HepG2 (cell line): ENCODE data around the gene SACS. TPM values are rescaled to one million over a fixed set of nuclear protein-coding genes. Genes with fewer than 3 reads are reported as not detected.

ENCODE experiments used
- ZZZ3 ChIP-seq: sonication (generic); formaldehyde crosslinking; IDR thresholded peaks from 2 replicates; pipeline ENCODE4 v1.4.0; 2020; ENCODE audit warnings: missing genetic modification reagents, mild to moderate bottlenecking, borderline replicate concordance
- polyA plus RNA-seq, 8 experiments: library from polyadenylated mRNA; depleted of rRNA in 3 of 8; stranded (reverse) in 7 of 8; unstranded in 1 of 8; fragments of >200 nt; fragmentation: Illumina TruSeq in 4 of 8; extraction: Trizol in 4 of 8; gene quantifications; 2 replicates each; pipeline versions ENCODE4 v1.2.1 to v1.2.3, GENCODE V29; 2011 to 2016; ENCODE audit warnings: low read depth in 4 of 8, missing spikeins in 1 of 8, mixed read lengths in 1 of 8; ENCODE audit not compliant: insufficient read depth in 1 of 8
- total RNA-seq, 5 experiments: library from RNA; depleted of rRNA; stranded (reverse); fragments of >200 nt; fragmentation: Illumina TruSeq; extraction: Trizol; gene quantifications; 2 replicates each; pipeline ENCODE4 v1.2.3, GENCODE V29; 2016; ENCODE audit warnings: low read depth in 1 of 5
- TF ChIP-seq, protein P1 (sequence below): sonication (generic); formaldehyde crosslinking; IDR thresholded peaks from 2 replicates; pipeline ENCODE4 v1.5.0; 2020; ENCODE audit warnings: mild to moderate bottlenecking, missing genetic modification reagents, borderline replicate concordance
- TF ChIP-seq, protein P2 (sequence below), 2 experiments: sonication (generic) in 1 of 2; formaldehyde crosslinking in 1 of 2; IDR thresholded peaks; 2 replicates each; pipeline versions ENCODE4 v1.5.1 to v1.6.1; 2011 to 2020; ENCODE audit warnings: borderline replicate concordance in 1 of 2, low read depth in 1 of 2, low read length in 1 of 2, mild to moderate bottlenecking in 1 of 2, missing genetic modification reagents in 1 of 2, moderate library complexity in 1 of 2

Gene SACS
- total and polyA plus RNA-seq, 2 of the 13 experiments (the other 11 are each of a cell fraction or from before 2014, with no cell fraction given): 4.0 to 15.7 TPM

DNA sequence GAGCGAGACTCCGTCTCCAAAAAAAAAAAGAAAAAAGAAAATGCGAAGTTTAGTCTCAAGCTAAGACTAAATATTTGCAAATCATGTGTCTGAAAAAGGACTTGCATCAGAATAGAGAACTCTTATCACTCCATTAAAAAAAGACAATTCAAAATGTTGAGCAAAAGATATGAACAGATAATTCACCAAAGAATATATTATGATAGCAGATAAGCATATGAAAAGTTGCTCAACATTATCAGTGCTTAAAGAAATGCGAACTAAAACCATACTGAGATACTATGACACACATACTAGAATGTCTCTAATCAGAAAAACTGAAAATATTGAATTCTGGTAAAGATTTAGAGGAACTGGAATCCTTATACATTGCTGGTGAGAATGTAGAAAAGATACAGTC lies 38.7 kb upstream of the SACS start (continued):
- TF ChIP-seq, protein P1, sequence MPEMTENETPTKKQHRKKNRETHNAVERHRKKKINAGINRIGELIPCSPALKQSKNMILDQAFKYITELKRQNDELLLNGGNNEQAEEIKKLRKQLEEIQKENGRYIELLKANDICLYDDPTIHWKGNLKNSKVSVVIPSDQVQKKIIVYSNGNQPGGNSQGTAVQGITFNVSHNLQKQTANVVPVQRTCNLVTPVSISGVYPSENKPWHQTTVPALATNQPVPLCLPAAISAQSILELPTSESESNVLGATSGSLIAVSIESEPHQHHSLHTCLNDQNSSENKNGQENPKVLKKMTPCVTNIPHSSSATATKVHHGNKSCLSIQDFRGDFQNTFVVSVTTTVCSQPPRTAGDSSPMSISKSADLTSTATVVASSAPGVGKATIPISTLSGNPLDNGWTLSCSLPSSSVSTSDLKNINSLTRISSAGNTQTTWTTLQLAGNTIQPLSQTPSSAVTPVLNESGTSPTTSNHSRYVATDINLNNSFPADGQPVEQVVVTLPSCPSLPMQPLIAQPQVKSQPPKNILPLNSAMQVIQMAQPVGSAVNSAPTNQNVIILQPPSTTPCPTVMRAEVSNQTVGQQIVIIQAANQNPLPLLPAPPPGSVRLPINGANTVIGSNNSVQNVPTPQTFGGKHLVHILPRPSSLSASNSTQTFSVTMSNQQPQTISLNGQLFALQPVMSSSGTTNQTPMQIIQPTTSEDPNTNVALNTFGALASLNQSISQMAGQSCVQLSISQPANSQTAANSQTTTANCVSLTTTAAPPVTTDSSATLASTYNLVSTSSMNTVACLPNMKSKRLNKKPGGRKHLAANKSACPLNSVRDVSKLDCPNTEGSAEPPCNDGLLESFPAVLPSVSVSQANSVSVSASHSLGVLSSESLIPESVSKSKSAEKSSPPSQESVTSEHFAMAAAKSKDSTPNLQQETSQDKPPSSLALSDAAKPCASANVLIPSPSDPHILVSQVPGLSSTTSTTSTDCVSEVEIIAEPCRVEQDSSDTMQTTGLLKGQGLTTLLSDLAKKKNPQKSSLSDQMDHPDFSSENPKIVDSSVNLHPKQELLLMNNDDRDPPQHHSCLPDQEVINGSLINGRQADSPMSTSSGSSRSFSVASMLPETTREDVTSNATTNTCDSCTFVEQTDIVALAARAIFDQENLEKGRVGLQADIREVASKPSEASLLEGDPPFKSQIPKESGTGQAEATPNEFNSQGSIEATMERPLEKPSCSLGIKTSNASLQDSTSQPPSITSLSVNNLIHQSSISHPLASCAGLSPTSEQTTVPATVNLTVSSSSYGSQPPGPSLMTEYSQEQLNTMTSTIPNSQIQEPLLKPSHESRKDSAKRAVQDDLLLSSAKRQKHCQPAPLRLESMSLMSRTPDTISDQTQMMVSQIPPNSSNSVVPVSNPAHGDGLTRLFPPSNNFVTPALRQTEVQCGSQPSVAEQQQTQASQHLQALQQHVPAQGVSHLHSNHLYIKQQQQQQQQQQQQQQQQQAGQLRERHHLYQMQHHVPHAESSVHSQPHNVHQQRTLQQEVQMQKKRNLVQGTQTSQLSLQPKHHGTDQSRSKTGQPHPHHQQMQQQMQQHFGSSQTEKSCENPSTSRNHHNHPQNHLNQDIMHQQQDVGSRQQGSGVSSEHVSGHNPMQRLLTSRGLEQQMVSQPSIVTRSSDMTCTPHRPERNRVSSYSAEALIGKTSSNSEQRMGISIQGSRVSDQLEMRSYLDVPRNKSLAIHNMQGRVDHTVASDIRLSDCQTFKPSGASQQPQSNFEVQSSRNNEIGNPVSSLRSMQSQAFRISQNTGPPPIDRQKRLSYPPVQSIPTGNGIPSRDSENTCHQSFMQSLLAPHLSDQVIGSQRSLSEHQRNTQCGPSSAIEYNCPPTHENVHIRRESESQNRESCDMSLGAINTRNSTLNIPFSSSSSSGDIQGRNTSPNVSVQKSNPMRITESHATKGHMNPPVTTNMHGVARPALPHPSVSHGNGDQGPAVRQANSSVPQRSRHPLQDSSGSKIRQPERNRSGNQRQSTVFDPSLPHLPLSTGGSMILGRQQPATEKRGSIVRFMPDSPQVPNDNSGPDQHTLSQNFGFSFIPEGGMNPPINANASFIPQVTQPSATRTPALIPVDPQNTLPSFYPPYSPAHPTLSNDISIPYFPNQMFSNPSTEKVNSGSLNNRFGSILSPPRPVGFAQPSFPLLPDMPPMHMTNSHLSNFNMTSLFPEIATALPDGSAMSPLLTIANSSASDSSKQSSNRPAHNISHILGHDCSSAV: no peak
- TF ChIP-seq ZZZ3 (CRISPR knock-in tag): no peak
- TF ChIP-seq, protein P2, sequence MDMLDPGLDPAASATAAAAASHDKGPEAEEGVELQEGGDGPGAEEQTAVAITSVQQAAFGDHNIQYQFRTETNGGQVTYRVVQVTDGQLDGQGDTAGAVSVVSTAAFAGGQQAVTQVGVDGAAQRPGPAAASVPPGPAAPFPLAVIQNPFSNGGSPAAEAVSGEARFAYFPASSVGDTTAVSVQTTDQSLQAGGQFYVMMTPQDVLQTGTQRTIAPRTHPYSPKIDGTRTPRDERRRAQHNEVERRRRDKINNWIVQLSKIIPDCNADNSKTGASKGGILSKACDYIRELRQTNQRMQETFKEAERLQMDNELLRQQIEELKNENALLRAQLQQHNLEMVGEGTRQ (IDR thresholded peaks at IDR 0.05; ENCODE audit: low read depth, low read length): no peak
- TF ChIP-seq, protein P2 (CRISPR knock-in tag; IDR thresholded peaks at IDR 0.05; ENCODE audit: borderline replicate concordance): no peak
